Transverse colon (tissue), 4 donors: ENCODE data around the gene ZBTB8B.

ENCODE experiments used
- POLR2A ChIP-seq: fragments of 450-650 bp; IDR thresholded peaks from one replicate; pipeline ENCODE4 v1.6.1; 2016; ENCODE audit warnings: antibody characterized with exemption, mild to moderate bottlenecking, moderate library complexity
- POLR2AphosphoS5 ChIP-seq, 3 donors: sonication (generic); formaldehyde crosslinking; IDR thresholded peaks; one replicate each; pipeline ENCODE4 v1.6.1; 2016; ENCODE audit warnings: antibody characterized with exemption in 3 of 3
- TF ChIP-seq, protein P1 (sequence below), 5 experiments: fragments of 200-600 bp in 3 of 5; fragments of 450-650 bp in 2 of 5; sonication (generic) in 3 of 5; IDR thresholded peaks; 1 replicate in 2 of 5; 2 replicates in 3 of 5; pipeline ENCODE4 v1.5.1; 2016 to 2017; ENCODE audit warnings: antibody characterized with exemption in 5 of 5, inconsistent platforms in 3 of 5, mild to moderate bottlenecking in 2 of 5, moderate library complexity in 1 of 5

DNA sequence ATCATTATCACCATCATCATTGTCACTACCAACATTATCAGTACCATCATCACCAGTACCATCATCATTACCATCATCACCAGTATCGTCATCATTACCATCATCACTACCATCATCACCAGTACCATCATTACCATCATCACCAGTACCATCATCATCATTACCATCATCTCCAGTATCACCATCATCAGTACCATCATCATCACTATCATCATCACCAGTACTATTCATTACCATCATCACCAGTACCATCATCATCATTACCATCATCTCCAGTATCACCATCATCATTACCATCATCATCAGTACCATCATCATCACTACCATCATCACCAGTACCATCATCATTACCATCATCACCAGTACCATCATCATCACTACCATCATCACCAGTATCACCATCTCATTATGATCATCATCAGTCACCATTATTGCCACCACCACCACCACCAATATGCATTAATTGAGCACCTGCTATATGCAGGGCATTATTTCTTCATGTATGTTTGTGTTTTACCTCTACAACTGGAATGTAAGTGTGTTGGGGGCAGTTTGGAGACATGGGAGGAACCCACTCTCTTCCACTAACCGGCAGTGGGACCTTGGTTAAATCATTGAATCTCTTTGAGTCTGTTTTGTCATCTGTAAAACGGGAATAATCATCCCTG lies 7.0 kb downstream of the ZBTB8B start:
- no peak for TF ChIP-seq POLR2A
- TF ChIP-seq, protein P1, sequence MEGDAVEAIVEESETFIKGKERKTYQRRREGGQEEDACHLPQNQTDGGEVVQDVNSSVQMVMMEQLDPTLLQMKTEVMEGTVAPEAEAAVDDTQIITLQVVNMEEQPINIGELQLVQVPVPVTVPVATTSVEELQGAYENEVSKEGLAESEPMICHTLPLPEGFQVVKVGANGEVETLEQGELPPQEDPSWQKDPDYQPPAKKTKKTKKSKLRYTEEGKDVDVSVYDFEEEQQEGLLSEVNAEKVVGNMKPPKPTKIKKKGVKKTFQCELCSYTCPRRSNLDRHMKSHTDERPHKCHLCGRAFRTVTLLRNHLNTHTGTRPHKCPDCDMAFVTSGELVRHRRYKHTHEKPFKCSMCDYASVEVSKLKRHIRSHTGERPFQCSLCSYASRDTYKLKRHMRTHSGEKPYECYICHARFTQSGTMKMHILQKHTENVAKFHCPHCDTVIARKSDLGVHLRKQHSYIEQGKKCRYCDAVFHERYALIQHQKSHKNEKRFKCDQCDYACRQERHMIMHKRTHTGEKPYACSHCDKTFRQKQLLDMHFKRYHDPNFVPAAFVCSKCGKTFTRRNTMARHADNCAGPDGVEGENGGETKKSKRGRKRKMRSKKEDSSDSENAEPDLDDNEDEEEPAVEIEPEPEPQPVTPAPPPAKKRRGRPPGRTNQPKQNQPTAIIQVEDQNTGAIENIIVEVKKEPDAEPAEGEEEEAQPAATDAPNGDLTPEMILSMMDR (IDR thresholded peaks at IDR 0.05): no peak
- TF ChIP-seq POLR2AphosphoS5 (IDR thresholded peaks at IDR 0.05): no peak
